ENCODE data around the gene BRPF1. TPM values are rescaled to one million over a fixed set of nuclear protein-coding genes. Genes with fewer than 3 reads are reported as not detected.

The BRPF1 gene
- total and polyA plus RNA-seq, 2 experiments from 2014 or later, result 8.0 to 24.7 TPM

- Mint-ChIP-seq H3K4me3 (peak overlapping the region; percentile 43; the same call in 2 of the 3 replicates), H3K27ac (no peak overlapping the region; the same call in 1 of the 2 replicates), H3K9me3 (no peaks in the 10 kb centered on the region), H3K4me1 (peaks cover 14% of the 10 kb centered on the region), H3K36me3 (ENCODE audit: low read depth) (peaks cover 55% of the 10 kb centered on the region), H3K27me3 (ENCODE audit: insufficient read depth, low read depth, poor library complexity) (peaks cover 12% of the 10 kb centered on the region)
- H4K20me1 ChIP-seq (replicated peaks; ENCODE audit: insufficient read depth), result peaks cover 6% of the 10 kb centered on the region
- TF ChIP-seq REST (IDR thresholded peaks at IDR 0.05; ENCODE audit: unreplicated experiment) (no peak), CREB1 (CRISPR knock-in tag; IDR thresholded peaks at IDR 0.05; ENCODE audit: low read depth) (no peak), ZNF331 (CRISPR knock-in tag; IDR thresholded peaks at IDR 0.05; ENCODE audit: low read depth) (no peak), CTCF (conservative IDR thresholded peaks at IDR 0.05; ENCODE audit: low read depth in 2 of 2) (no peak), ZNF114 (CRISPR knock-in tag; IDR thresholded peaks at IDR 0.05) (no peak), EZH2 (IDR thresholded peaks at IDR 0.05; ENCODE audit: low read depth, unreplicated experiment) (no peak), EZH2phosphoT487 (IDR thresholded peaks at IDR 0.05; ENCODE audit: unreplicated experiment) (no peak), JUNB (IDR thresholded peaks at IDR 0.05; ENCODE audit: unreplicated experiment) (no peak), ZNF462 (CRISPR knock-in tag; IDR thresholded peaks at IDR 0.05) (no peak), NANOG (IDR thresholded peaks at IDR 0.05; ENCODE audit: borderline replicate concordance) (no peak), ETS1 (IDR thresholded peaks at IDR 0.05) (no peak), POLR2AphosphoS5 (IDR thresholded peaks at IDR 0.05; ENCODE audit: low read depth) (no peak), STAT1 (IDR thresholded peaks at IDR 0.05; ENCODE audit: unreplicated experiment) (no peak)
- H2AFZ ChIP-seq, result no peak overlapping the region
- peaks cover 6% of the 10 kb centered on the region for H3K4me1 ChIP-seq (ENCODE audit: insufficient read depth)
- DNase-seq (ENCODE audit: low spot score) (no peak), ATAC-seq (no peak)
- H3K27ac ChIP-seq (ENCODE audit: low read depth), result 0 out of 2 replicates have a peak overlapping the region, but pooled peaks have one; percentile 2
- H3K9me2 ChIP-seq (ENCODE audit: insufficient read depth), result 0 out of 2 replicates have a peak, but pooled peaks cover 3% of the 10 kb centered on the region
- peaks cover 30% of the 10 kb centered on the region for H3K36me3 ChIP-seq (ENCODE audit: insufficient read depth)
- no peaks in the 10 kb centered on the region for H3K27me3 ChIP-seq (ENCODE audit: insufficient read depth)
- no peak overlapping the region for H3K4me3 ChIP-seq
- H3K79me2 ChIP-seq (replicated peaks; ENCODE audit: insufficient read depth), result peaks cover 40% of the 10 kb centered on the region
- peaks cover 15% of the 10 kb centered on the region; the same call in 1 of the 2 replicates for H3F3A ChIP-seq (replicated peaks; ENCODE audit: low read depth)
- no peak overlapping the region for H3K4me2 ChIP-seq
Observed at GRCh38 chr3:9795207-9795606, 63.7 kb downstream of the BRPF1 start.
